ENCODE measurements around the gene ZNF709.
"Not testable (repeated sequence)": the region's sequence is repeated elsewhere in the genome, so short reads cannot be mapped to it uniquely, and the experiment has no call there.

Gene ZNF709

DNA sequence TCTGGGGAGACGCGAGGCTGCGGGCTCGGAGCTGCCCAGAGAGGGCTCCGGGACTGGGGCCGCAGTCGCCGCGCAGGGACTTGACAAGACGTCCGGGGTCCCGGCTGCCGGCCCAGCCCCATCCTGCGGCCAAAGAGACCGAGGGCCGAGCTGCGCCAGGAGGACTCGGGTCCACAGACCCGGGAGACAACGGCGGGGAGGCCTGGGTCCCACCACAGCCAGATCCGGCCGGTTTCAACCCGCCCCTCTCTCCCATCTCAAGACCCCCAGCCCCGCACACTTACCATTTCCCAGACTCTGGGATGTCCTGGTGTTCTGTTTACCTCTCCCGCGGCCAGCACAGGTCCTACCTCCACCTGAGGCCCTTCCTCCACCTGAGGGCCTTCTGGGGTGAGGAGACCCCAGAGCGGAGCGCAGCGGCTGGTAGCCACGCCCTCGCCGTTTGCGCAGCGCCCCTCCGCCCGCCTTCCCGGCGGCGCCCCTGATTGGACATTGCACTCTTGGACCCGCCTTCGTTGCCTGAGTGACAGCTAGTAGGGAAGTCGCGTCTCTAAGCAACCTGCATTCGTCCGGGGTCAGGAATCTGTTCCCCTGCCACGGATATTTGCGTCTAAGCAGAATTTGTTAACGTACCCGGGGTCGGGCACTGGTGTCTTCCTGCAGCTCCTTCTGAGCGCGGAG lies at the start of gene ZNF709:
Gene ZNF709 (minus strand): TSS at position 446 of the 681 bp plus-strand sequence. CDS start 159 bp downstream, at position 287.
- ATAC-seq (replicated peaks) (peak; percentile 96 to 98), DNase-seq (peak; percentile 86)
- Mint-ChIP-seq H3K27me3 (no peaks in the 10 kb centered on the region), H3K4me1 (peaks cover 20 to 36% of the 10 kb centered on the region in 2 donors), H3K27ac (peak within 1 kb of the TSS; percentile 92), H3K36me3 (peaks cover 0 to 3% of the 10 kb centered on the region in 2 donors), H3K9me3 (no peaks in the 10 kb centered on the region), H3K4me3 (peak within 1 kb of the TSS; percentile 93 to 100)

DNA sequence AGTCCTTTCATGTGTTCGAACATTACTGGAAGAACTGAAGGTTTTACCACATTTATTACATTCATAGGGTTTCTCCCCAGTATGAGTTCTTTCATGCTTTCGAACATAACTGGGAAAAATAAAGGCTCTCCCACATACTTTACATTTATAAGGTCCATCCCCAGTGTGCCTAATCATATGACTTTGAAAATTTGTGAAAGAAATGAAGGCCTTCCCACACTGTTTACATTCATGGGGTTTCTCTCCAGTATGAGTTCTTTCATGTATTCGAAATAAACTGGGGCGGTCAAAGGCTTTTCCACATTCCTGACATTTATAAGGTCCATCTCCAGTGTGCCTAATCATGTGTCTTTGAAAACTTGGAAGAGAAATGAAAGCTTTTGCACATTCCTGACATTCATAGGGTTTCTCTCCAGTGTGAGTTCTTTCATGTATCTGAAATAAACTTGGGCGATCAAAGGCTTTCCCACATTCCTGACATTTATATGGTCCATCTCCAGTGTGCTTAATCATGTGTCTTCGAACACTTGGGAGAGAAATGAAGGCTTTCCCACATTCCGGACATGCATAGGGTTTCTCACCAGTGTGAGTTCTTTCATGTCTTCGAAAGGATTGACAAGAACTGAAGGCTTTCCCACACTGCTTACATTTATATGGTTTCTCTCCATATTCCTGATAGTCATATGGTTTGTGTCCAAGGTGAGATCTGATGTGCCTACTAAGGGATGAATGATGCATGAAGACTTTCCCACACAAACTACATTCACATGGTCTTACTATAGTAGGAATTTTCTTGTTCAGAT lies 42.6 kb upstream of the ZNF709 start:
- Mint-ChIP-seq H3K9me3 (peaks cover 35% of the 10 kb centered on the region in 2 donors), H3K4me1 (peaks cover 0 to 1% of the 10 kb centered on the region in 2 donors), H3K4me3 (peak overlapping the region in 1 of 2 donors; percentile 29), H3K36me3 (peaks cover 78 to 90% of the 10 kb centered on the region in 2 donors), H3K27ac (peak overlapping the region; percentile 56), H3K27me3 (no peaks in the 10 kb centered on the region)
- no peak for DNase-seq
- no peak for ATAC-seq (replicated peaks)

DNA sequence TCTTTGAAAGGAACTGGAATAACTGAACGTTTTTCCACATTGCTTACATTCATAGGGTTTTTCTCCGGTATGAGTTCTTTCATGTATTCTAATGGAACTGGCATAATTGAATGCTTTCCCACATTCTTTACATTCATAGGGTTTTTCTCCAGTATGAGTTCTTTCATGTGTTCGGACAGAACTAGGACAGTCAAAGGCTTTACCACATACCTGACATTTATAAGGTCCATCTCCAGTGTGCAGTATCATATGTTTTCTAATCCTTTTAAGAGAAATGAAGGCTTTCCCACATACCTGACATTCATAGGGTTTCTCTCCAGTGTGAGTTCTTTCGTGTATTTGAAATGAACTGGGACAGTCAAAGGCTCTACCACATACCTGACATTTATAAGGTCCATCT lies 41.9 kb upstream of the ZNF709 start:
- Mint-ChIP-seq H3K9me3 (peaks cover 38 to 40% of the 10 kb centered on the region in 2 donors), H3K27ac (peak overlapping the region; percentile 56), H3K4me1 (peaks cover 0 to 1% of the 10 kb centered on the region in 2 donors), H3K4me3 (no peak overlapping the region), H3K36me3 (peaks cover 83 to 92% of the 10 kb centered on the region in 2 donors), H3K27me3 (no peaks in the 10 kb centered on the region)
- ATAC-seq (replicated peaks) = no peak
- DNase-seq = no peak

DNA sequence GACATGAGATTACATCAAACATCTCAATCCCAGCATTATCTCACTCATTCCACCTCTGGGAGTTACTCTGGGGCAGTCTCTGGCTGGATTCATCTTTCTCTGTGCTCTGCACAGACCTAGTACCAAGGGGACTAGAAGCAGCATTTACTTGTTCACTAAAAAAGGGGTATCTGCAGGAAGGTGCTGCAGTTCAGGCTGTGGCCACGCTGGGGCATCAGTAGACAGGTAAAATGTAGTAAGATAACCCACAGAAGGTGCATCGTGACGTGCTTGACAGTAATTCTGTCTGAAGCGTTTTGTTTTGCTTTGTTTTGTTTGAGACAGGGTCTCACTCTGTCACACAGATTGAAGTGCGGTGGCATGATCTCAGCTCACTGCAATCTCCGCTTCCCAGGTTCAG lies 37.4 kb upstream of the ZNF709 start:
- peaks cover 69 to 87% of the 10 kb centered on the region in 2 donors for H3K36me3 Mint-ChIP-seq
- no peak overlapping the region for H3K4me3 Mint-ChIP-seq
- peaks cover 42% of the 10 kb centered on the region in 2 donors for H3K9me3 Mint-ChIP-seq
- H3K27ac Mint-ChIP-seq = no peak overlapping the region
- H3K4me1 Mint-ChIP-seq = no peaks in the 10 kb centered on the region
- DNase-seq (no peak), ATAC-seq (replicated peaks) (no peak)
- no peaks in the 10 kb centered on the region for H3K27me3 Mint-ChIP-seq

DNA sequence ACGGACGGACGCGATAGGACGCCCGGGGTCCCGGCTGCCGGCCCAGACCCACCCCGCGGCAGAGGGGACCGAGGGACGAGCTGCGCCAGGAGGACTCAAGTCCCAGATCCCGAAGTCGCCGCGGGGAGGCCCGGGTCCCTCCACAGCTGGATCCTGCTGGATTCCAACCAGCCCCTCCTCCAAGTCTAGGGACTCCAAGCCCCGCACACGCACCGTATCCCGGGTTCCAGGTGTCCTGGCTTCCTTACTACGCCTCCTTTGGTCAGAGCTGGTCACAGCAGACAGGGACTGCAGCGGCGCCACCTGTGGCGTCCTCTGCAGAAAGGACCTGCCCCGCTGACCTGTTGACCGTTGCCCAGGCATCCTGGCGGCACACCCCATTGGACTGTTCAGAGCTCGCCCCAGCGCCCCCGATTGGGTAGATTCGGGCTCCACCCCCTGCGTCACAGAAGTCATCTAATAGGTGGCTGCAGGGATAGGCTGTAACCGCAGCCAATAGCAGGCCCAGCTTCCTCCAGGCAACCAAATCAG lies 29.0 kb upstream of the ZNF709 start:
- no peak for ATAC-seq (replicated peaks)
- Mint-ChIP-seq H3K9me3 (peaks cover 16% of the 10 kb centered on the region in 2 donors), H3K27ac (peak overlapping the region; percentile 69)

DNA sequence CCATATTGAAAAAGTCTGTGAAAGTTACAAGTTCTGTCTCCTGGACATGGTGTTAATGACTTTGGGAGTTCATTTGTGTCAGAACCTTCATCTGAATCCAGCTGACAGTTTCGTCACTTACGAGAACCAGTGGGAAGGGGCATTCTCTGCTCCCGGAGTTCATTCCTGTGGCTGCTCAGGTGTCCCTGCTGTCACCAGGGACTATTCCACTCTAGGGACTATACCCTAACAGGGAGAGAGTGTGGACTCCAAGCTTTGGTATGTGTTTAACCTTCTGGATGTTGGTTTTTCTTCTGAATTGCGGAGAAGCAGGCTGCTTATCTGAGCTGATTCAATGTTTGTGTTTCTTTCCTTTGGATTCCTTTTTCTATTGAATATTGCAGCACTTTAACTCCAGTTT lies 12.4 kb upstream of the ZNF709 start:
- Mint-ChIP-seq H3K4me3 (no peak overlapping the region), H3K27me3 (no peaks in the 10 kb centered on the region), H3K27ac (no peak overlapping the region), H3K9me3 (peaks cover 0 to 2% of the 10 kb centered on the region in 2 donors), H3K36me3 (no peaks in the 10 kb centered on the region), H3K4me1 (peaks cover 10 to 30% of the 10 kb centered on the region in 2 donors)
- DNase-seq = no peak
- no peak for ATAC-seq (replicated peaks)

More for the DNA sequence above, 29.0 kb upstream of the ZNF709 start:
- no peak for DNase-seq
- peak overlapping the region; percentile 46 to 69 for H3K4me3 Mint-ChIP-seq
- peaks cover 18 to 22% of the 10 kb centered on the region in 2 donors for H3K36me3 Mint-ChIP-seq
- peaks cover 0 to 15% of the 10 kb centered on the region in 2 donors for H3K27me3 Mint-ChIP-seq
- peaks cover 2 to 5% of the 10 kb centered on the region in 2 donors for H3K4me1 Mint-ChIP-seq

DNA sequence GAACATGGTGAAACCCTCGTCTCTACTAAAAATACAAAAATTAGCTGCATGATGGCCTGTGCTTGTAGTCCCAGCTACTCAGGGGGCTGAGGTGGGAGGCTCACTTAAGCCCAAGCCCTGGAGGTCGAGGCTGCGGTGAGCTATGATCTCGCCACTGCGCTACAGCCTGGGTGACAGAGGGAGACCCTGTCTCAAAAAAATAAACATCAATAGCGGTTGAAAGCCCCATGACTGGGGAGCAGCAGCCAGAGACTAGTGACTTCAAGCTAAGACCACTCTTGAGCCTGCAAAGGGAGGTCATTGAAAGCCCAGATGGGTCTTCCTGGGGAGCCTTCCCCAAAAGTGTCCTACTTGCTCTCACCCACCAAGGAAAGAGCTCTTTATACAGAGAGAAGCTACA lies 11.9 kb upstream of the ZNF709 start:
- no peaks in the 10 kb centered on the region for H3K27me3 Mint-ChIP-seq
- DNase-seq (no peak), ATAC-seq (replicated peaks) (no peak)
- H3K36me3 Mint-ChIP-seq = no peaks in the 10 kb centered on the region
- H3K4me1 Mint-ChIP-seq = peaks cover 10 to 30% of the 10 kb centered on the region in 2 donors
- H3K9me3 Mint-ChIP-seq = peaks cover 0 to 2% of the 10 kb centered on the region in 2 donors
- H3K27ac Mint-ChIP-seq = no peak overlapping the region
- peak overlapping the region; percentile 93 to 95 for H3K4me3 Mint-ChIP-seq

DNA sequence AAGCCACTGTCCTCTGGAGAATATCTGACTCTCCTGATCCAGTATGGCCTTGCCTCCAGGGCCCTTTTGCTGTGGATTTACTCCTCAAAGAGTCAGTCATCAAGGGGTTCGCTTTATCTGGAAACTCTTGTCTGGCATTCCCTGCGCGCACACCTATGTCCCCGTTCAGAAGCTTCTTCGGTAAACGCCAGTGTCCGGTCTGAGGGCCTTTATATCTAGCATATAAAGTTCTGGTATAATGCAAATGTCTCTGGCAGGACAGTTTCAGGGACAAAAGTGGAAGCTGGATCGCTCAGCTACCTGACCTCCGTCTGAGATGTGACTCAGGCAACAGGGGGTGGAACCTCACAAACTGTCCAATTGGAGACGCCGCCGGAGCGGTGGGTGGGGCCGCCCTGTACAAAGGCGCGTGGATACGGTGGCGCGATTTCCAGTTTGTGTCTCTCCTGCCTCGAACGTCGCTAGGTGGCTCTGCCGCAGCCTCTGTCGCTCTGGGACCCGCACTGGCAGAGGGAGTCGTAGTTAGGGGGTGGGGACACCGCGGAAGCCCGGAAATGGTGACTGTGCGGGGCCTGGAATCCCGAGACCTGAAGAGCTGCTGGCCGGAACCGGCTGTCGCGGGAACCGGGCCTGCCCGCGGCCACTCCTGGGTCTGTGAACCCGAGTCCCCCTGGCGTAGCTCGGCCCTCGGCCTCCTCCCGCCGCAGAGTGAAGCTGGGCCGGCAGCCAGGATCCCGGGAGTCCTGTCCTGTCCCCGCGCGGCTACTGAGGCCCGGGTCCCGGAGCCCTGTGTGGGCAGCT lies 10.6 kb upstream of the ZNF709 start:
- Mint-ChIP-seq H3K4me1 (peaks cover 10 to 30% of the 10 kb centered on the region in 2 donors), H3K4me3 (peak overlapping the region; percentile 93 to 95), H3K27me3 (no peaks in the 10 kb centered on the region), H3K36me3 (no peaks in the 10 kb centered on the region), H3K9me3 (peaks cover 0 to 2% of the 10 kb centered on the region in 2 donors), H3K27ac (peak overlapping the region; percentile 95)
- peak; percentile 94 for DNase-seq
- peak; percentile 99 to 100 for ATAC-seq (replicated peaks)

DNA sequence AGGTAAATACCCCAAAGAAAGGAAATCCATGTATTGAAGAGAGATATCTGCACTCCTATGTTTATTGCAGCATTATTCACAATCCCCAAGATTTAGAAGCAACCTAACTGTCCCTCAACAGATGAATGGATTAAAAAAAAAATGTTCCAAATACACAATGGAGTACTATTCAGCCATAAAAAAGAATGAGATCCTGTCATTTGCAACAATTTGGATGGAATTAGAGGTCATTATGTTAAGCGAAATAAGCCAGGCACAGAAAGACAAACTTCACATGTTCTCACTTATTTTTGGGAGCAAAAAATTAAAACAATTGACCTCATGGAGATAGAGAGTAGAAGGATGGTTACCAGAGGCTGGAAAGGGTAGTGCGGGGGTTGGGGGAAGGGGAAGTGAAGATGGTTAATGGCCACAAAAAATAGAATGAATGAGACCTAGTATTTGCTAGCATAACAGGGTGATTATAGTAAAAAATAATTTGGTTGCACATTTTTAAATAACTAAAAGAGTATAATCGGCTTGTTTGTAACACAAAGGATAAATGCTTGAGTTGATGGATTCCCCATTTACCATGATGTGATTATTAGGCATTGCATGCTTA lies 9.7 kb upstream of the ZNF709 start:
- H3K4me3 Mint-ChIP-seq = peak overlapping the region; percentile 27 to 95

DNA sequence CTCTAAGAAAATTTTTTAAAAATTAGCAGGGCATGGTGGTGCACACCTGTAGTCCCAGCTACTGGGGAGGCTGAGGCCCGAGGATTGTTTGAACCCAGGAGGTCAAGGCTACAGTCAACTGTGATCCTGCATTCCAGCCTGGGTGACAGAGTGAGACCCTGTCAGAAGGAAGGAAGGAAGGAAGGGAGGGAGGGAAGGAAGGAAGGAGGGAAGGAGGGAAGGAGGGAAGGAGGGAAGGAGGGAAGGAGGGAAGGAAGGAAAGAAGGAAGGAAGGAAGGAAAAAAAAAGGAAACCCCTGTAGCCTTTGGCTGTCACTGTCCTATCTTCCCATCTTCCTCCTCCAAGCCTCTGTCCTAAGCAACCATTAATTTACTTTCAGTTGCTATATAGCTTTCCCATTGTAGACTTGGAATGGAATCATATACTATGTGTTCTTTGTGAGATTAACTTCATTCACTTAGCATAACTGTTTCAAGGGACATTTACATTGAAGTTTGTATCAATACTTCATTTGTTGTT lies 1.7 kb upstream of the ZNF709 start:
- H3K9me3 Mint-ChIP-seq; ATAC-seq (replicated peaks); H3K27me3 Mint-ChIP-seq; H3K36me3 Mint-ChIP-seq; H3K27ac Mint-ChIP-seq; DNase-seq; H3K4me3 Mint-ChIP-seq: not testable (repeated sequence)
- peaks cover 20 to 36% of the 10 kb centered on the region in 2 donors for H3K4me1 Mint-ChIP-seq

More for the DNA sequence above, 9.7 kb upstream of the ZNF709 start:
- no peaks in the 10 kb centered on the region for H3K27me3 Mint-ChIP-seq
- DNase-seq = no peak
- H3K27ac Mint-ChIP-seq = no peak overlapping the region
- ATAC-seq (replicated peaks) = no peak
- no peaks in the 10 kb centered on the region for H3K36me3 Mint-ChIP-seq
- H3K9me3 Mint-ChIP-seq = peaks cover 0 to 2% of the 10 kb centered on the region in 2 donors
- H3K4me1 Mint-ChIP-seq = peaks cover 10 to 30% of the 10 kb centered on the region in 2 donors

DNA sequence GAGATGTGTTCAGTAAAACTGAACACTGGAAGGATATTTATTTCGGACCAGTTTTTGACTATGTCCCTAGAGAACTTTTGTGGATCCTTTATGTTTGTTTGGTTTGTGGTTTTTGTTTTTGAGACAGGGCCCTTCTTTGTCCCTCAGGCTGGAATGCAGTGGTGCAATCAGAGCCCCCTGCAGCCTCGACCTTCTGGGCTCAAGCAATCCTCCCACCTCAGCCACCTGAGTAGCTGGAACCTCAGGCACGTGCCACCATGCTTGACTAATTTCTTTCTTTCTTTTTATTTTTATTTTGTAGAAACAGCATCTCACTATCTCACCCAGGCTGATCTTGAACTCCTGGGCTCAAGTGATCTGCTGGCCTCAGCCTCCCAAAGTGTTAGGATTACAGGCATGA lies 955 bp upstream of the ZNF709 start:
- Mint-ChIP-seq H3K4me3 (peak overlapping the region; percentile 93 to 100), H3K4me1 (peaks cover 20 to 36% of the 10 kb centered on the region in 2 donors), H3K27ac (no peak overlapping the region), H3K9me3 (no peaks in the 10 kb centered on the region), H3K27me3 (no peaks in the 10 kb centered on the region), H3K36me3 (peaks cover 0 to 3% of the 10 kb centered on the region in 2 donors)
- DNase-seq (no peak), ATAC-seq (replicated peaks) (no peak)

DNA sequence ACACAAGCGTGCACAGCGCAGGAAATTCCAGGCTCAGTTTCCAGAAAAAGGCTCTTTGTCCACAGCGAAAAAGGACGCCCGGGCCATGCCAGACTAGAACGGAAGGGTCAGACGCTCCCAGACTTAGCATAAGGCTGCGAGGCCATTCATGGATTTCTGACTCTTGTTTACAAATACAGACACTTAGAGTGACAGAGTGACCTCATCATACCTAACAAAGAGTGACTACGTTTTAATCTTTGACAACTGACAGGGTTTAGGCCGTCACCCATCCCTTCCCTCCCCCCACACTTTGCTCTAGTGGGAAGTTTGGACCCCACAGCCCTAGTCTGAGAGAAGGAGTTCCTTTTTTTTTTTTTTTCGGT lies 418 bp upstream of the ZNF709 start:
- H3K9me3 Mint-ChIP-seq = no peaks in the 10 kb centered on the region
- no peak for DNase-seq
- peak; percentile 26 to 30 for ATAC-seq (replicated peaks)
- peak overlapping the region; percentile 93 to 100 for H3K4me3 Mint-ChIP-seq
- H3K27ac Mint-ChIP-seq = no peak overlapping the region
- H3K36me3 Mint-ChIP-seq = peaks cover 0 to 3% of the 10 kb centered on the region in 2 donors
- H3K27me3 Mint-ChIP-seq = no peaks in the 10 kb centered on the region
- H3K4me1 Mint-ChIP-seq = peaks cover 20 to 36% of the 10 kb centered on the region in 2 donors

DNA sequence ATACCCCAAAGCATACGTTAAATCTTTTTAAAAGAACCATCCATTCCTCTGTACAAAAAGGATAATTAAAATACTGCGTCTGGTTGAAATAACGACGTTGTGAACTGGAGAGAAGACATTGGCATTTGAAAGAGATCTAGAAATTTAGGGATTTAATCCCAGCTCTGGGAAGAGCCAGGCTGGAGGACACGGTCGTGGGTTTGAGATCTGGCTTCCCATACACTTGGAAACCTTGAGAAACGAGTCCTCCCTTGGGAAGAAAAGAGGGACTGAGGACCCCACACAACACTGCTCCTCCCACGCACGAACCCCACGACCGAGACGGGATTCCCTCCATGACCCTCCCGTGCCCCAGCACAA lies 625 bp downstream of the ZNF709 start:
- Mint-ChIP-seq H3K27me3 (no peaks in the 10 kb centered on the region), H3K4me1 (peaks cover 20 to 36% of the 10 kb centered on the region in 2 donors), H3K27ac (peak overlapping the region; percentile 92), H3K4me3 (peak overlapping the region; percentile 93 to 100), H3K9me3 (no peaks in the 10 kb centered on the region), H3K36me3 (peaks cover 0 to 3% of the 10 kb centered on the region in 2 donors)
- ATAC-seq (replicated peaks) (no peak), DNase-seq (no peak)

Data from stimulated activated naive B cell treated with anti-CD40 and anti-IgM and Interleukin-4, amounts not matched to agents 10 μg/mL and 1 μg/mL and 100 μg/mL, for 72 hours (primary cell).